GM10847 (cell line): Measurements from ENCODE around the gene WDR12.
A peak's percentile ranks its signal among the peaks of the same experiment; 100 is the strongest.

Source experiments
- POLR2A ChIP-seq: IDR thresholded peaks from 2 replicates; pipeline ENCODE4 v1.6.1; 2011; ENCODE audit not compliant: insufficient read length; ENCODE audit errors: extremely low read depth

Gene WDR12

GRCh38 chr2:202911512-202912341 is at the start of gene WDR12, which contains the start of gene CARF:
Gene WDR12 (minus strand): TSS chr2:202911673. CDS start chr2:202911476, 197 bp downstream.
Gene CARF (plus strand): TSS chr2:202912275. CDS start chr2:202941903, 29,628 bp downstream.
- TF ChIP-seq POLR2A = peak; percentile 46

- TF ChIP-seq POLR2A = no peak
Measured at GRCh38 chr2:202960524-202960923, 49.1 kb upstream of the WDR12 start.

GRCh38 chr2:202950592-202950991 is 39.1 kb upstream of the WDR12 start:
- no peak for TF ChIP-seq POLR2A

GRCh38 chr2:202945497-202945896 is 34.0 kb upstream of the WDR12 start:
- TF ChIP-seq POLR2A = no peak

- no peak for TF ChIP-seq POLR2A
Measured at GRCh38 chr2:202944816-202945215, 33.3 kb upstream of the WDR12 start.

- no peak for TF ChIP-seq POLR2A
Measured at GRCh38 chr2:202944408-202944807, 32.9 kb upstream of the WDR12 start.

GRCh38 chr2:202941771-202942170 is 30.3 kb upstream of the WDR12 start:
- no peak for TF ChIP-seq POLR2A

- TF ChIP-seq POLR2A = no peak
Measured at GRCh38 chr2:202938960-202939359, 27.5 kb upstream of the WDR12 start.

GRCh38 chr2:202934456-202934855 is 23.0 kb upstream of the WDR12 start:
- no peak for TF ChIP-seq POLR2A

GRCh38 chr2:202933958-202934357 is 22.5 kb upstream of the WDR12 start:
- no peak for TF ChIP-seq POLR2A

GRCh38 chr2:202933139-202933510 is 21.7 kb upstream of the WDR12 start:
- no peak for TF ChIP-seq POLR2A

- TF ChIP-seq POLR2A = no peak
Measured at GRCh38 chr2:202932425-202933138, 21.1 kb upstream of the WDR12 start.

GRCh38 chr2:202918860-202919259 is 7.4 kb upstream of the WDR12 start:
- TF ChIP-seq POLR2A = no peak

- no peak for TF ChIP-seq POLR2A
Measured at GRCh38 chr2:202911203-202911511, 316 bp downstream of the WDR12 start.

GRCh38 chr2:202910698-202911097 is 775 bp downstream of the WDR12 start:
- no peak for TF ChIP-seq POLR2A

GRCh38 chr2:202909394-202910192 is 1.9 kb downstream of the WDR12 start:
- TF ChIP-seq POLR2A = no peak
